ENCODE measurements around the gene ARPC1B. TPM values are rescaled to one million over a fixed set of nuclear protein-coding genes. Genes with fewer than 3 reads are reported as not detected.
A peak's percentile ranks its signal among the peaks of the same experiment; 100 is the strongest.

Gene ARPC1B
- total RNA-seq, 1 donor from 2014 or later, result 23.6 TPM

DNA sequence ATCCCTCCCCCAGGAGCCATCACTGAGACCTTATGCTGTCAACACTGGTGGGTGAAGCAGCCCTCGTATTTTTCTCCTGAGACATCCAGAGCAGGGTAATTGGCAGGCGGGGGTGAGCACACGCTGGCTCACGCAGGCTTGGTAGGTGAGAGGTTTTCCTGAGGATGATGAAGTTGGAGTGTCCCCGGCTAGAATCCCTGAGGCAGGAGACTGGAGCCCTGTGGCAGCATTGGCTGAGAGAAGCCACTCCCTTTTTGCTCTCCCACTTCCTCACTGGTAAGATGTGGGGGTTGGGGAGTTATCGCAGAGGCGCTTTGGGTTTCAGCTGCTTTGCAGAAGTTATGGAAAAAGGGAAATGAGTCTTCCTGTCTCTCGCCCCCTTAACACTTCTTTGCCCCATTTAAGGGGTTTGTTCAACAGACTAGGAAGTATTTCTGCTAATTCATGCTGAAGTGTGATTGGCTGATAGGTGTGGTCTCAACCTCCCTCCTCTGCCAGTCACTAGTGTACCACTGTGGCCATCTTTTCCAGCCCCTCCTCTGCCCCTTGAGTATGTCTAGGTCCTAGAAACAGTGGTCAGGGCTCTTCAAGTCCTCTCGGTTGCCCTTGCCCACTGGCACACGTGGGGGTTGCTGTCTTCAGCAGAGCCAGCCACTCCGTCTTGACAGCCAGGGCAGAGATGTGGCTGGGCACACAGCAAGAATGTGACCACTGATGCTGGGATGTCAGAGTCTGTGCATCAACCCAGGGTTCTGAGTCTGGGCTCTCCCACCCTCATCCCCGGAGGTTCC lies 5.7 kb downstream of the ARPC1B start:
- H3K4me1 ChIP-seq, result no peaks in the 10 kb centered on the region
- no peak overlapping the region for H3K4me3 Mint-ChIP-seq
- peaks cover 3% of the 10 kb centered on the region for H3K4me1 Mint-ChIP-seq
- no peaks in the 10 kb centered on the region for H3K9me3 Mint-ChIP-seq
- peaks cover 11% of the 10 kb centered on the region for H3K79me2 ChIP-seq (ENCODE audit: low read depth)
- H3K27me3 ChIP-seq, result no peaks in the 10 kb centered on the region
- H3K9ac ChIP-seq, result peak overlapping the region; percentile 10
- no peak overlapping the region for H3K4me3 ChIP-seq
- H3K27ac Mint-ChIP-seq, result no peak overlapping the region
- H4K20me1 ChIP-seq (ENCODE audit: low read depth), result no peaks in the 10 kb centered on the region
- H3K9me3 ChIP-seq (ENCODE audit: low read depth), result no peaks in the 10 kb centered on the region
- peaks cover 4% of the 10 kb centered on the region for H3K36me3 Mint-ChIP-seq
- H3K27me3 Mint-ChIP-seq (ENCODE audit: insufficient read depth, low read depth), result no peaks in the 10 kb centered on the region
- no peak overlapping the region for H2AFZ ChIP-seq (replicated peaks)
- H3K36me3 ChIP-seq, result no peaks in the 10 kb centered on the region
- TF ChIP-seq EZH2 (IDR thresholded peaks at IDR 0.05) (no peak), EZH2phosphoT487 (IDR thresholded peaks at IDR 0.05) (no peak)
- TF ChIP-seq, protein P1, sequence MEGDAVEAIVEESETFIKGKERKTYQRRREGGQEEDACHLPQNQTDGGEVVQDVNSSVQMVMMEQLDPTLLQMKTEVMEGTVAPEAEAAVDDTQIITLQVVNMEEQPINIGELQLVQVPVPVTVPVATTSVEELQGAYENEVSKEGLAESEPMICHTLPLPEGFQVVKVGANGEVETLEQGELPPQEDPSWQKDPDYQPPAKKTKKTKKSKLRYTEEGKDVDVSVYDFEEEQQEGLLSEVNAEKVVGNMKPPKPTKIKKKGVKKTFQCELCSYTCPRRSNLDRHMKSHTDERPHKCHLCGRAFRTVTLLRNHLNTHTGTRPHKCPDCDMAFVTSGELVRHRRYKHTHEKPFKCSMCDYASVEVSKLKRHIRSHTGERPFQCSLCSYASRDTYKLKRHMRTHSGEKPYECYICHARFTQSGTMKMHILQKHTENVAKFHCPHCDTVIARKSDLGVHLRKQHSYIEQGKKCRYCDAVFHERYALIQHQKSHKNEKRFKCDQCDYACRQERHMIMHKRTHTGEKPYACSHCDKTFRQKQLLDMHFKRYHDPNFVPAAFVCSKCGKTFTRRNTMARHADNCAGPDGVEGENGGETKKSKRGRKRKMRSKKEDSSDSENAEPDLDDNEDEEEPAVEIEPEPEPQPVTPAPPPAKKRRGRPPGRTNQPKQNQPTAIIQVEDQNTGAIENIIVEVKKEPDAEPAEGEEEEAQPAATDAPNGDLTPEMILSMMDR (IDR thresholded peaks at IDR 0.05), result no peak
- no peaks in the 10 kb centered on the region for H3F3A ChIP-seq (ENCODE audit: low read depth)
- no peak for DNase-seq (ENCODE audit: low spot score)
- no peak overlapping the region for H3K4me2 ChIP-seq
- H3K27ac ChIP-seq, result no peak overlapping the region

DNA sequence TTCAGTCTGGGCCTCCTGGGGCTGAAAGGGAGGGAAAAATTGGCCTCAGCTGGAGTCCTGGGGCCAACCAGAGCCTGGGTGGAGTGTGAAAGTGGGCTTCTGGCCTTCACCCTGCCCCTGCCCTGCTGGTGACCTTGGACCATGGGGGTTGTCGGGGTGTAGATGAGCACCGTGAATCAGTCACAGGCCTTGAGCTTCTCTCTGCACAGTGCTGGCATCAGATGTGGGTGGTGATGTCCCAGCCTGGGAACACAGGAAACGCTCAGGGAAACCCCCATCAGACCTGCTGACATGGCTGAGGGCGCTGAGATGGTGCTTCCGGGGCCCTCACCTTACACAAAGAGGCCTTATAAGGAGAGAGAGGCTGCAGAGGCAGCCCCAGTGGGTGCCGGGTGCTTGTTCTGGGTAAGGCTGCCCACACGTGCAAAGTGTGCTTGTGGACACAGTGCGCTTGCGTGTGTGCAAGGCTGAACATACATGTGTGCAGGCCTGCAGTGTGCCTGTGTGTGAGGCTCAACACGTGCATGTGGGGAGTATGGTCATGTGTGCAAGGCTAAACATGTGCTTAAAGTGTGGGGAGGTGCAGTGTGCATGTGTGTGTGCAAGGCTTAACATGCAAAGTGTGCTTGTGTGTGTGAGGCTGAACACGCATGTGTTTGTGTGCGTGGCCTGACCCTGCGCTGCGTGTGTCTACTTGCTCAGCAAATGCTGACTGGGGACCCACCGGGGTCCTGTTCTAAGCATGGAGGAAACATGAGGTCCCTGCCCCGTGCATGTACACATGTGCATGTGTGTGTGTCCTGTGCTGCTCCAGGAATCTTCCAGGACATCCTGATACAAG lies 6.5 kb downstream of the ARPC1B start:
- H3K4me2 ChIP-seq, result no peak overlapping the region
- TF ChIP-seq, protein P1 (IDR thresholded peaks at IDR 0.05), result no peak
- H3K27ac ChIP-seq, result peak overlapping the region; percentile 6
- peak overlapping the region; percentile 63 for H3K27ac Mint-ChIP-seq
- H3K27me3 Mint-ChIP-seq (ENCODE audit: insufficient read depth, low read depth), result no peaks in the 10 kb centered on the region
- H3K36me3 Mint-ChIP-seq, result peaks cover 4% of the 10 kb centered on the region
- H3K4me3 ChIP-seq, result no peak overlapping the region
- H3K36me3 ChIP-seq, result no peaks in the 10 kb centered on the region
- no peaks in the 10 kb centered on the region for H3F3A ChIP-seq (ENCODE audit: low read depth)
- H3K9me3 ChIP-seq (ENCODE audit: low read depth), result no peaks in the 10 kb centered on the region
- H3K9me3 Mint-ChIP-seq, result no peaks in the 10 kb centered on the region
- no peak overlapping the region for H2AFZ ChIP-seq (replicated peaks)
- H3K4me3 Mint-ChIP-seq, result no peak overlapping the region
- H3K79me2 ChIP-seq (ENCODE audit: low read depth), result peaks cover 2% of the 10 kb centered on the region
- no peaks in the 10 kb centered on the region for H4K20me1 ChIP-seq (ENCODE audit: low read depth)
- H3K4me1 Mint-ChIP-seq, result peaks cover 3% of the 10 kb centered on the region
- no peaks in the 10 kb centered on the region for H3K27me3 ChIP-seq
- no peak for DNase-seq (ENCODE audit: low spot score)
- H3K4me1 ChIP-seq, result no peaks in the 10 kb centered on the region
- peak overlapping the region; percentile 10 for H3K9ac ChIP-seq

DNA sequence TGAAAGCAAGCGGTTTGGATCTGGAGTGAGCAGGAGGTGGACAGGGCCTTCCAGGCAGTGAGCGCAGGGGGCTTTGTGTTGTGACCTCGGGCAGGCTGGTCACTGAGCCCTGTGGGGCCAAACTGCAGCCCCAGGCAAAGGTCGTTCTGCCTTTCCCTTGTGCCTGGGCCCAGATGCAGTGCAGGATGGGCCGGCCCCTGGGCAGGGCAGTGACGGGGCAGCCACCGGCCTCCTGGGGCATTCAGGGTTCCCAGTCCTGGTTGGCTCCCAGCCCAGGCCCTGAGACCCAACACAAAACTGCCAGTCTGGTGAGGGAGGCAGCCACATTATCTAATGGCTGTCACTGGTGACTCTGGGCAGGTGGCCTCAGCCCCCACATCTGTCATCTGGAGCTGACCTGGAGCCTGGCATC lies 7.1 kb downstream of the ARPC1B start:
- H3K27me3 ChIP-seq, result no peaks in the 10 kb centered on the region
- no peak overlapping the region for H3K4me3 ChIP-seq
- H3K36me3 ChIP-seq, result no peaks in the 10 kb centered on the region
- Mint-ChIP-seq H3K9me3 (no peaks in the 10 kb centered on the region), H3K4me1 (peaks cover 3% of the 10 kb centered on the region), H3K36me3 (peaks cover 4% of the 10 kb centered on the region), H3K27ac (peak overlapping the region; percentile 63), H3K27me3 (ENCODE audit: insufficient read depth, low read depth) (no peaks in the 10 kb centered on the region), H3K4me3 (no peak overlapping the region)
- H3K79me2 ChIP-seq (ENCODE audit: low read depth), result no peaks in the 10 kb centered on the region
- H3K27ac ChIP-seq, result peak overlapping the region; percentile 6
- H3K9me3 ChIP-seq (ENCODE audit: low read depth), result no peaks in the 10 kb centered on the region
- H3K9ac ChIP-seq, result no peak overlapping the region
- no peak for DNase-seq (ENCODE audit: low spot score)
- no peaks in the 10 kb centered on the region for H4K20me1 ChIP-seq (ENCODE audit: low read depth)
- H3F3A ChIP-seq (ENCODE audit: low read depth), result no peaks in the 10 kb centered on the region
- no peak overlapping the region for H2AFZ ChIP-seq (replicated peaks)
- no peak for TF ChIP-seq EZH2 (IDR thresholded peaks at IDR 0.05)
- TF ChIP-seq, protein P1 (IDR thresholded peaks at IDR 0.05), result no peak
- TF ChIP-seq EZH2phosphoT487 (IDR thresholded peaks at IDR 0.05), result no peak
- no peak overlapping the region for H3K4me2 ChIP-seq
- H3K4me1 ChIP-seq, result no peaks in the 10 kb centered on the region

Measured in neural progenitor cell (in vitro differentiated cells).